Measurements from ENCODE around the gene RBCK1. TPM values are rescaled to one million over a fixed set of nuclear protein-coding genes. Genes with fewer than 3 reads are reported as not detected.

Gene RBCK1
- total RNA-seq, 4 donors from 2014 or later: 57.9 to 86.3 (median 64.6) TPM

- TF ChIP-seq POLR2A (IDR thresholded peaks at IDR 0.05): no peak
- TF ChIP-seq, protein P1, sequence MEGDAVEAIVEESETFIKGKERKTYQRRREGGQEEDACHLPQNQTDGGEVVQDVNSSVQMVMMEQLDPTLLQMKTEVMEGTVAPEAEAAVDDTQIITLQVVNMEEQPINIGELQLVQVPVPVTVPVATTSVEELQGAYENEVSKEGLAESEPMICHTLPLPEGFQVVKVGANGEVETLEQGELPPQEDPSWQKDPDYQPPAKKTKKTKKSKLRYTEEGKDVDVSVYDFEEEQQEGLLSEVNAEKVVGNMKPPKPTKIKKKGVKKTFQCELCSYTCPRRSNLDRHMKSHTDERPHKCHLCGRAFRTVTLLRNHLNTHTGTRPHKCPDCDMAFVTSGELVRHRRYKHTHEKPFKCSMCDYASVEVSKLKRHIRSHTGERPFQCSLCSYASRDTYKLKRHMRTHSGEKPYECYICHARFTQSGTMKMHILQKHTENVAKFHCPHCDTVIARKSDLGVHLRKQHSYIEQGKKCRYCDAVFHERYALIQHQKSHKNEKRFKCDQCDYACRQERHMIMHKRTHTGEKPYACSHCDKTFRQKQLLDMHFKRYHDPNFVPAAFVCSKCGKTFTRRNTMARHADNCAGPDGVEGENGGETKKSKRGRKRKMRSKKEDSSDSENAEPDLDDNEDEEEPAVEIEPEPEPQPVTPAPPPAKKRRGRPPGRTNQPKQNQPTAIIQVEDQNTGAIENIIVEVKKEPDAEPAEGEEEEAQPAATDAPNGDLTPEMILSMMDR (IDR thresholded peaks at IDR 0.05): no peak
- Histone ChIP-seq H3K27ac (no peak overlapping the region), H3K4me1 (peaks cover 0 to 7% of the 10 kb centered on the region in 2 donors), H3K4me3 (no peak overlapping the region), H3K36me3 (no peaks in the 10 kb centered on the region), H3K9me3 (no peaks in the 10 kb centered on the region), H3K27me3 (no peaks in the 10 kb centered on the region)
- intact Hi-C loops (cut with DNase I; ENCODE audit: low total_unique reads): no loop called here
- DNase-seq: no peak
Measured at GRCh38 chr20:378961-379336, 29.1 kb upstream of the RBCK1 start.

GRCh38 chr20:380763-381580, 27.1 kb upstream of the RBCK1 start:
- Histone ChIP-seq H3K4me1 (peaks cover 0 to 7% of the 10 kb centered on the region in 2 donors), H3K27me3 (no peaks in the 10 kb centered on the region), H3K4me3 (peak overlapping the region; percentile 33 to 63), H3K36me3 (no peaks in the 10 kb centered on the region), H3K9me3 (no peaks in the 10 kb centered on the region), H3K27ac (peak overlapping the region in 1 of 2 donors; percentile 39)
- no peak for TF ChIP-seq POLR2A (IDR thresholded peaks at IDR 0.05)
- TF ChIP-seq, protein P1 (IDR thresholded peaks at IDR 0.05): no peak
- peak; percentile 26 to 47 for DNase-seq
- intact Hi-C loops (cut with DNase I; ENCODE audit: low total_unique reads): no loop called here

DNA sequence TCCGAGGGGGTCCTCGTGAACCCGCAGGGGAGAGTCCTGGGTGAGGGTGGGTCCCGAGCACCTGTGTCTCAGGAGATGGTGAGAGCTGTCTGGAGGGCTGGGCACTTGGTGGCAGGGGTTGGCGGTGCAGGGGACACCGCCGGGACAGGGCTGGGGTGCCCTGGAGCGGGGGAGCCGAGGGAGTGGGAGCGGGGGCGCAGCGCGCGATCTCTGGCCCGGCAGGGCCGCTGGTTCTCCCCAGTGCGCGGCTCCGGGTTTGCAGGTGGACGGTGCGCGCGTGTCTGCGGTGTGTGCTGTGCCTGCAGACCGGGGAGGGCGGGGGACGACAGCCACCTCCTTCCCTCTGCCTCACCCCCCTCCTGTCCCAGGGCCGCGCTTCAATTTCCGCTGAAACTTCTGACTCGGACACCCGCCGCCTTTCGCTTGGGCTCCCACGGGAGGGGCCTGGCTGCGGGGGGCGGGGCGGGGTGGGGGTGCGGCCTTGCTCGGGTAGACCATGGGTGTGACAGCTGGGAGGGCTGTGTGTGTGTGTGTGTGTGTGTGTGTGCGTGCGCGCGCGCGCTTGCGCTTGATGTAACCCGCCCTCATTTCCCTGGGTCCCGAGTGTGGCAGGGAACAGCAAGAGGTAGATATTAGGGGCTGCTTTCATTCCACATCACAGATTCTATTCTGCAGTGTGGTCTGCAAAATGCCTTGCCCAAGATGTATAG, 26.4 kb upstream of the RBCK1 start:
- Histone ChIP-seq H3K36me3 (no peaks in the 10 kb centered on the region), H3K27me3 (no peaks in the 10 kb centered on the region), H3K4me3 (peak overlapping the region; percentile 33 to 63), H3K9me3 (no peaks in the 10 kb centered on the region), H3K27ac (peak overlapping the region in 1 of 2 donors; percentile 39), H3K4me1 (peaks cover 0 to 7% of the 10 kb centered on the region in 2 donors)
- TF ChIP-seq, protein P1 (IDR thresholded peaks at IDR 0.05): no peak
- no peak for TF ChIP-seq POLR2A (IDR thresholded peaks at IDR 0.05)
- intact Hi-C loops (cut with DNase I; ENCODE audit: low total_unique reads): no loop called here
- DNase-seq: peak; percentile 44 to 61

DNA sequence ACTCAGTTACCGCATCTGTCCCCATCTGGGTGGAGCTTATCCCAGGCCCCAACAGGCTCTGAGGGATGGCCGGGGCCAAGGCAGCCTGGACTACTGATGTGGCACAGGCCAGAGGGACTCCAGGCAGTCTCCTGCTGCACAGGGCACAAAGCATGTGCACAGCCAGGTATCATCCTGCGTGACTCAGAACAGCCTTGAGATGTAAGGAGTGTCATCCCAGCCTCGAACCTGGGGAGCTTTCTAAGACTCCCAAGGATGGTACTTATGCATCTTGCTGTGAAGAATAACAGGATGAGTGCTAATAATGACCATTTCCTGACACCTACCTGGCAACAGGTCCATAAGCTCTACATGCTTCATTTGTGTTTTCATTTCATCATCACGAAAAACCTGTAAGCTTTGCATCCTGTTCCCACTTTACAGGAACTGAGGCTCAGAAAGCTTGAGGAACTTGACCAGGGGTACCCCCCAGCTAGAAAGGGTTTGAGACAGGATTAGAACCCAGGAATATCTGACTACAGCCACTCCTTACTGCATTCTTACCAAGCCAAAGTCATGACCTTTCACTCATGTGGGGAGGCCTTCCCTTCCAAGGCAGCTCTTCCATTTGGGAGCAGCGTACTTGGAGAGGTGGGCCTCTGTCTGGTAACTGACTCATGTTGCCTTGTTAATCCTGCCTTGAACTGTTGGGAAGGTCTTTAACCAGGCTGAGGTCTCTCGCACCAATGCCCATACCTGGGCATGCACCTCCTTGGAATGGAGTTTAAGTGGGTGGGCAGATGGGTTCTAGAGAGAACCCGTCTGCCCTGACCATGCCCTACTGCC, 25.6 kb upstream of the RBCK1 start:
- DNase-seq: no peak
- Histone ChIP-seq H3K27me3 (no peaks in the 10 kb centered on the region), H3K4me3 (no peak overlapping the region), H3K9me3 (no peaks in the 10 kb centered on the region), H3K36me3 (no peaks in the 10 kb centered on the region), H3K27ac (no peak overlapping the region), H3K4me1 (peaks cover 0 to 7% of the 10 kb centered on the region in 2 donors)
- no peak for TF ChIP-seq POLR2A (IDR thresholded peaks at IDR 0.05)
- TF ChIP-seq, protein P1 (IDR thresholded peaks at IDR 0.05): no peak
- intact Hi-C loops (cut with DNase I; ENCODE audit: low total_unique reads): no loop called here
